Activated gamma-delta T cell treated with Interleukin-2 at 50 U/mL for 16 hours (primary cell): ENCODE measurements around the gene ADISSP.

Source experiments
- DNase-seq: peaks from one replicate; pipeline ENCODE4 v3.0.0-alpha.2; 2020

Gene ADISSP

DNA sequence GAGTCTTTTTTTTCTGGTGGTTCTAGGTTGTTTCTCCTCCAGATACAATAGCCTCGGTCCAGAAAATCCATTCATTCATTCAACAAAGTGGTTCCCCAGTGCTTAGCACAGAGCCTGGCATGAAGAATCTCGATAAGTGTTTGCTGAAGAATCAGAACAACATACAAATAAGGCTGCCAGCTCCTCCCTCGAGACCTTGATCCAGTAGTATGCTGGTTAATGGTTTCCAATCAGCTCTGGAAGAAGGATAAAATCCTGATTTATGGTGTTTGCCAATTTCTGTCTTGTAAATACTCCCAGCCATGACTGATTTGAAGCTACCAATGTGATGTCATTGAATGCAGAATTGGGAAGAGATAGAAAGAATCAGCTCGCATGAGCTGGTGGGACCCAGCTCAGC, 31.8 kb downstream of the ADISSP start:
- no peak for DNase-seq

GRCh38 chr20:3734111-3734843, 33.3 kb downstream of the ADISSP start:
- no peak for DNase-seq

DNA sequence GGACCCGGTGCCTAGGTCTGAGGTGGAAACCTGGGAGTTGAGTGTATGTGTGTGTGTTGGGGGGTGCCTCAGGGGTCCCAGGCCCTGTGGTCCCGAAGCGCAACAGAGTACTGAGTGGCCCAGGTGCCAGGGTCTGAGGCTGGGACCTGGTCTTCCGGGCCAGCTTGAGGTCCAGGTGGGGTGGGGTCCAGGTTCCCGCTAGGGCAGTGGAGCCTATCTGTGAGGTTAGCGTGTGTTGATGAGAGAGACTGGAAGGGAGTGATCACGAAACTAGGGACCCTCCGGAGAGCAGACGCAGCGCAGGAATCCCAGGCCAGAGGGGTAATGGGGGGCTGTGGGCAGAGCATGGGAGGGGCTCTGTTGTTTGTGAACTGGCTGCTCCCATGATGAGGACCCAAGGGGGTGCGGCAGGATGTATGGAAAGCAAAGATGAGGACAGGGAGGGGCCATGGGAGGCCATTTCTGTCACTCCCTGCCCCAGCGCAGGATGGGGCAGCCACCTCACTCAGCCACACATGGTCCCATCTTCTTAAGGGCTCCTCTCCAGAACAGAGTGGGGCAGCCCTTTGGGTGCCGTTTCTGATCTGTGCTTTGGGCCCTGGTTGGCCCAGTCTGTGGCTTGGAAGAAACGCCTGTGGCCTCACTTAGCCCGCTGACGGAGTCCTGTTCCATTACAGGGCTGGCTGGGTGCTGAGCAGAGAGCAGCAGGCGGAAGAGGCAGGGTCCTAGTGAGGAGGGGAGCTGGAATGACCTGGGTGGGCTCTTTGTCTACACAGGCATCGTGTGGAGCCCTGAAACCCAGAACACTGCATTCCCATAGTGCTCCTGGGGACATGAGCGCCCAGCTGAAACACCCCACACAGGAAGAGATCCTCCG, 34.2 kb downstream of the ADISSP start:
- no peak for DNase-seq

DNA sequence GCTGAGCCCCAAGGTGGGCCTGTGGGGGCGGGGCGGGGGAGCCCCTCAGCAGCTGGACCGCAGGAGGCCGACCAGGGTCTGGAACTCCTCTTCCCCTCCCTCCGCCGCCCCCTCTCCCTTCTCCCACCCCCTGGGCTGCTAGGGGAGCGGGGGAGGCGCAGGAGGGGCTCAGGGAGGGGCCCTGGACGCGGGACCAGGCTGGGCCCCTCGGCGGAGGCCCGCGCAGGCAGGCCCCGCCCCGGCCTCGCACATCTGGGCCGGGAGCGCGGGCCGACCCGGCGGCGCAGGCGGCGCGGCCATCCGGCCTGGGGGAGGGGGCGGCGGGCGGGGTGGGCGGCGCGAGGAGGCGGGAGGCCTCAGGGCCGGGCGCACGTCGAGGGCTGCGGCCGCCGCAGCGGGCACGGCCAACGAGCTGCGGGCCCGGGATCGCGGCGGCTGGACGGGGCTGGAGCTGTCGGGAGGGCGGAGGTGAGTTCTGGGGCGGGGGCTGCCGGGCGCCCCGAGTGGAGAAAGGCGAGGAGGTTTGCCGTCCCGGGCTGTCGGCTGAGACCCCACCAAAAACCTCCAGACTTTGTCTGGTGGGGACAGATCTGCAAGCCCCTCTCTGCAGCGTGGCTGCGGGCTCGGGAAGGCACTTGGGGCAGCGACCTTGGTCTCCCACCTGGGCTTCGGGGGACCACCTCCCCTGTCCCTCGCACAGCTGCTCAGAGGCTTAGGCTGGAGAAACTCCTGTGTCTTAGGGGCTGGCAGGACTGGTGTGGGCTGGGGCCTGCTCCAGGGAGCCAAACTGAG, 35.0 kb downstream of the ADISSP start, which contains the start of gene HSPA12B:
TSS of gene HSPA12B (plus strand) at position 359 of the 792 bp plus-strand sequence. CDS start 5,990 bp downstream, outside the sequence.
- DNase-seq, result no peak

GRCh38 chr20:3731944-3732326, 35.6 kb downstream of the ADISSP start:
- no peak for DNase-seq

GRCh38 chr20:3730803-3731672, 36.5 kb downstream of the ADISSP start:
- no peak for DNase-seq

DNA sequence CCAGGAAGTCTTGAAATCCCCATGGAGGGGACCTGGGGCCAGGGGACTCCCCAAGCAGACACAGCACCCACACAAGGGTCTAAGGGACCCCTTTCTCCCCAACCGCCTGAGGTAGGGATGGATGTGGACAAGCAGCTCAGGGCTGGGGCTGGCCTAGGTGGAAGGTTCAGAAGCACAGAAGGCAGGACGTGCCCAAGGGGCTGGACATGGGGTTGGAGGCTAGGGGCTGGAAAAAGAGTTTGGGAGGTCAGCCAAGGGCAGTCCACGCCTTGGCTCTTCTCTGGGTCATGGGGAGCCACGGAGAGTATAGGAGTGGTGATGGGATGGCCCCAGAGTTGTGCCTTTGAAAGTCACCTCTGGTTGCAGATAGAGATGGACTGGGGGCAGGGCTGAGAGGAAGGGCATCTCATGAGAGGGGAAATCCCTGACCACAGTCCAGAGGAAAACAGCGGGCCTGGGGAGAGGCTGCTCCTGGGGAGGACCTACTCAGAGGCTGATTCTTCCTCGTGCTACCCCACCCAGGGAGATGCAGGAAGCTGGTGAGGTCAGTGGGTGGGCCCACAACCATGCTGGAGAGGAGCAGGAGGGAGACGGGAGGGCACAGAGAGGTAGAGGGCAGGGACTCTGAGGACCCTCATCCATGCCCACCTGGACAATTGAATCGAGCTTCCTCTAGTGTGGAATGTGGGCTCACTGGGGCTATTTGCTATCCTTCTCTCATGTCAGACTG, 37.6 kb downstream of the ADISSP start:
- DNase-seq, result no peak

DNA sequence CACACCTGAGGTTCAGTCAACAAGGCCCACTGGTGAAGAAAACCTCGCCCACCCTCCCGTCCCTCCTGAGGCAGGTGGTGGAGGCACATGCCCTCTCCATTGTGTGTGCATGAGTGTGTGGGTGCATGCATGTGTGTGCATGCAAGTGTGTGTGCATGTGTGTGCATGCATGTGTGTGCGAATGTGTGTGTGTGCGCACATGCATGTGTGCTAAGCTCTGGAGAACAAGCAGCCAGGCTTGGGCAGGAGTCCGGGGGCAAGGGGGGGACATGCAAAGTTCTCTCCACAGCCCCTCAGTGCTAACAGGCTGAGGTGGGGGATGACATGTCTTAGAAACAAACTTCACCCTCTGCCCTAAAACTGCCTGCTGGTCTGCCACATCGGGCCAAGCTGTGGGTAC, 38.2 kb downstream of the ADISSP start:
- DNase-seq, result no peak

GRCh38 chr20:3728876-3729275, 38.7 kb downstream of the ADISSP start:
- no peak for DNase-seq

- no peak for DNase-seq
Observed at GRCh38 chr20:3728354-3728753, 39.2 kb downstream of the ADISSP start.

- DNase-seq, result no peak
Observed at GRCh38 chr20:3727401-3728021, 40.0 kb downstream of the ADISSP start.

DNA sequence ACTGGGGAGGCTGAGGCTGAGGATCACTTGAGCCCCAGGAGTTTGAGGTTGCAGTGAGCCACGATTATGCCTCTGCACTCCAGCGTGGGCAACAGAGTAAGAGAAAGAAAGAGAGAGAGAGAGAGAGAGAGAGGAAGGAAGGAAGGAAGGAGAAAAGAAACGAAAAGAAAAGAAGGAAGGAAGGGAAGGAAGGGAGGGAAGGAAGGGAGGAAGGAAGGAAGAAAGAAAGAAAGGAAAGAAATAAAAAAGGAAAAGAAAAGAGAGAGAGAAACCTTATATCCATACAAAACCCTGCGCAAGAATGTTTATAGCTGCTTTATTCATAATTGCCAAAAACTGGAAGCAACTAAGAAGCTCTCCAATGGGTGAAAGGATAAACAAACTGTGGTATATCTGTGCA, 43.2 kb downstream of the ADISSP start:
- DNase-seq, result no peak

- DNase-seq, result no peak
Observed at GRCh38 chr20:3723284-3723683, 44.3 kb downstream of the ADISSP start.

DNA sequence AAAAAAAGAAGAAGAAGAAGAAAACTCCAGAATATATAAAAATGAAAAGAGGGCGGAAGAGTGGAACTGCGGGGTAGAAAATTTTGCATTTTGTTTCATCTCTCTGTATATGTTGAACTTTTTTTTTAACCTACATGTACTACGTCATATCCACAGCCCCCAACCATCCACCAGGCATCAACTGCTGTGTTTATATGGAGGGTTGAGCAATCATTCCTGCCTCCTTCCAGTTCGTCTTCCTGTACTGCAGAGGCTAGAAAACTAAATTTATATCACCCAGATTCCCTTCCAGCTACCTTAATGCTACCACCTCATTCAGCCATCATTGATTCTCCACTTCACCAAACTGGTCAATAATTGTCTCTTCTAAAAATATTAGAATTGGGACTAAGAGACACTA, 45.6 kb downstream of the ADISSP start:
- DNase-seq, result no peak

- DNase-seq, result no peak
Observed at GRCh38 chr20:3720626-3721025, 46.9 kb downstream of the ADISSP start.

DNA sequence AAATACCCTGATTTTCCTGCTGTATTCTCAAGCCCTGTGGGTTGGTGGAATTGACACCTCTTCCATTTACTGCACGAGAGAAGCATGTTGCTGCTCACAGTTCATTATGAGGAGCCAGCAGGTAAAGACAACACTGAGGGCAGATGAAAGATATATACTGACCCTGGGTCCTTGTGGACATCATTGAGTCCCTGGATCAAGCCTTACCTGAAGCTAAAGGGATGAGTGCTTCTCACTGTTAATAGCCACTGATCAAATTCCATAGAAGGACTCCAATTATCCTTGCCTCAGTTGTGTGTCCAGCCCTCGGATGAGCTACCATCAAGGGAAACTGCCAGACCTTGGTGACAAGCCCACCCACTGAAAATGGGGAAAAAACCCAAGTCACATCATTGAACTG, 47.5 kb downstream of the ADISSP start:
- DNase-seq, result no peak

- no peak for DNase-seq
Observed at GRCh38 chr20:3719046-3719445, 48.5 kb downstream of the ADISSP start.

- DNase-seq, result no peak
Observed at GRCh38 chr20:3716195-3716834, 51.2 kb downstream of the ADISSP start.

DNA sequence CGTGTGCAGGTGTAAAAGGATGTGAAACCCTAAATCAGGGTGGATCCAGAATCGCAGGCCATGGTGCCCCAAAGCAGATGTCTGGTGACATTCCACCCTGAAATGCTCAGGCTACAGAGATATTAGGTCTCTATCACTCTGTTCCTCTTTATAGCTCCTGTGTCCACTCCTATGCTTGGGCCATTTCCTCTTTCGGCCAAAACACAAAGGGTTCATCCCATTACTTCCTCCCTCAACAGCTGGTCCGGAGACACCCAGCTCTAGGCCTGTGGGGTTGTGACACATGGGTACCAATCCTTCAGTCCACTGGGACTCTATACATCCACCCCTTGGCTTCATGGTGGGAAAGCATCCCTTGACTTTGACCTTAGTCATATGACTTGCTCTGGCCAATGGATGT, 53.5 kb downstream of the ADISSP start:
- no peak for DNase-seq

- no peak for DNase-seq
Observed at GRCh38 chr20:3712279-3712873, 55.2 kb downstream of the ADISSP start, which contains the start of gene SIGLEC1. Gene SIGLEC1 (minus strand): TSS chr20:3712600. CDS start chr20:3707128, 5,472 bp downstream.
